PC-9 (cell line): Measurements from ENCODE around the gene SEC16B. TPM values are rescaled to one million over a fixed set of nuclear protein-coding genes. Genes with fewer than 3 reads are reported as not detected.

Experiments used
- BruUV-seq: library from RNA; stranded (reverse); fragments of 400-500 nt; replicated peaks from 2 replicates; lab custom pipeline; 2021; lab: Mats Ljungman, UMichigan
- CTCF ChIA-PET: fragments of 300-600 bp; sonication (Branson Sonifier 250); formaldehyde crosslinking; loops from one replicate; lab custom pipeline; 2022; ENCODE audit warnings: antibody characterized with exemption; lab: Charles Lee
- POLR2A ChIA-PET: fragments of 300-600 bp; sonication (Branson Sonifier 250); formaldehyde crosslinking; loops from one replicate; lab custom pipeline; 2022; ENCODE audit warnings: antibody characterized with exemption; ENCODE audit not compliant: unreplicated experiment; lab: Charles Lee
- DNase-seq, 2 experiments: peaks; one replicate each; pipeline versions ENCODE4 v3.0.0 to v3.0.0-alpha.2; 2015 to 2022; ENCODE audit warnings: mixed read lengths in 1 of 2
- H2AFZ ChIP-seq: fragments of 200-600 bp; sonication (generic); 2 replicates; pipeline ENCODE4 v1.8.1; 2017; ENCODE audit warnings: antibody characterized with exemption
- H3F3A ChIP-seq: fragments of 200-600 bp; sonication (generic); 2 replicates; pipeline ENCODE4 v1.8.1; 2017; ENCODE audit warnings: antibody characterized with exemption, mild to moderate bottlenecking, low read depth; ENCODE audit not compliant: insufficient read depth
- H3K27ac ChIP-seq: fragments of 200-600 bp; sonication (generic); 2 replicates; pipeline ENCODE4 v1.6.1; 2016; ENCODE audit warnings: mixed run types
- H3K27me3 ChIP-seq: fragments of 200-600 bp; sonication (generic); 2 replicates; pipeline ENCODE4 v1.6.1; 2016; ENCODE audit warnings: low read depth, mixed run types; ENCODE audit not compliant: insufficient read depth
- H3K36me3 ChIP-seq: fragments of 200-600 bp; sonication (generic); 2 replicates; pipeline ENCODE4 v1.6.1; 2016; ENCODE audit warnings: low read depth, mixed run types
- H3K4me1 ChIP-seq: fragments of 200-600 bp; sonication (generic); replicated peaks from 2 replicates; pipeline ENCODE4 v1.6.1; 2016; ENCODE audit warnings: mixed run types; ENCODE audit not compliant: insufficient read depth
- H3K4me2 ChIP-seq: fragments of 200-600 bp; sonication (generic); 2 replicates; pipeline ENCODE4 v1.6.1; 2017; ENCODE audit warnings: mixed run types
- H3K4me3 ChIP-seq: fragments of 200-600 bp; sonication (generic); 2 replicates; pipeline ENCODE4 v1.6.1; 2016; ENCODE audit warnings: mixed run types
- H3K79me2 ChIP-seq: fragments of 200-600 bp; sonication (generic); 2 replicates; pipeline ENCODE4 v1.6.1; 2017; ENCODE audit warnings: low read depth, mixed run types
- H3K9me2 ChIP-seq: fragments of 200-600 bp; sonication (generic); 2 replicates; pipeline ENCODE4 v1.8.1; 2017; ENCODE audit warnings: mild to moderate bottlenecking; ENCODE audit not compliant: insufficient read depth
- H3K9me3 ChIP-seq: fragments of 200-600 bp; sonication (generic); 2 replicates; pipeline ENCODE4 v1.8.1; 2016; ENCODE audit warnings: low read depth; ENCODE audit not compliant: insufficient read depth
- H4K20me1 ChIP-seq: fragments of 200-600 bp; sonication (generic); 2 replicates; pipeline ENCODE4 v1.8.1; 2017; ENCODE audit not compliant: insufficient read depth
- EZH2 ChIP-seq: fragments of 200-600 bp; sonication (generic); IDR thresholded peaks from 2 replicates; pipeline ENCODE4 v1.8.0; 2017; ENCODE audit warnings: antibody characterized with exemption, low read depth
- intact Hi-C: fragments of 100-400 bp; cut with micrococcal nuclease; formaldehyde crosslinking; loops from one replicate; pipeline ENCODE4 v1.10.0; 2022; ENCODE audit not compliant: unreplicated experiment
- total RNA-seq: library from RNA; stranded (reverse); gene quantifications from 2 replicates; pipeline ENCODE4 v1.2.3, GENCODE V29; 2021
- TF ChIP-seq, protein P1 (sequence below): fragments of 200-600 bp; sonication (generic); conservative IDR thresholded peaks from 2 replicates; pipeline ENCODE4 v1.6.1; 2017; ENCODE audit warnings: mixed run types, antibody characterized with exemption, mild to moderate bottlenecking, moderate library complexity

The SEC16B gene
- total RNA-seq, 1 experiment from 2014 or later: 2.0 TPM

DNA sequence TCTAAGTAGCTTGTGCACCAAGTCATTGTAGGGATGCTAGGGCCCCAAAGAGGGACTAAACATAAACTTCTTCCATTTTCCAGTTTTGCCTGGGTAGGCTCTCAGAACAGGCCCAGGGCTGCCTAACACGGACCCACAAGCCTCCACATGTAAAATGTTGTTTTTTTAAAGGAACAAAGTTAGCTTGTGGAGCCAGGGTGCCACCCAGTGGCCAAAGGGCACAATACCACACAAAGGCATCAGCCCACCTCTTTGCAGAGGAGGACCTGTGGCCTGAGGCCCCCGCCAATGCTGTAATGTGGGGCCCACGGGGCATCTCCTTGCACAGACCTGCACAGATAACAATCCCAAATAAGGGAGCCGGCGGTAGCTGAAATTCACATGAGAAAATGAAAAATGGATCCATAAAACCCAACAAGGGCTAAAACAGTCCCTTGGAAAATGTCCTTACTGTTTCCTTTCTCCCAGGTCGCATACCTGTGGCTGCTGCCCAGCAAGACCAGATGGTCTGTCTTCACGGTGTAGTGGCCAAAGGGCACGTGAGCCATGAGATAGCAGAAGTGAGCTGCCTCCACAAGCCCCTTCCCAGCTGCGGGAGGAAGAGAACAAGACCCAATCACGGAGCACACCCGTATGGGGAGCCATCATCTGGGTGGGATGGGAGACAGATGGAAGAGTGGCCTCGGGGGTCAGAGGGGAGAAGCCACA lies 23.8 kb downstream of the SEC16B start:
- no peaks in the 10 kb centered on the region for H3K9me3 ChIP-seq
- peak; percentile 38 to 57 for DNase-seq
- no peak overlapping the region for H2AFZ ChIP-seq
- no peaks in the 10 kb centered on the region for H4K20me1 ChIP-seq
- BruUV-seq: no TSS peak
- no peaks in the 10 kb centered on the region for H3K79me2 ChIP-seq
- ChIA-PET CTCF (no interaction called here), POLR2A (interaction anchor here (0.6 kb wide), 1 partner anchor 992 kb away, joined by 4 read pairs; no protein-coding TSS in a partner anchor)
- H3K27me3 ChIP-seq: no peaks in the 10 kb centered on the region; the same call in 1 of the 2 replicates
- no peaks in the 10 kb centered on the region for H3K36me3 ChIP-seq
- no peak for TF ChIP-seq EZH2
- TF ChIP-seq, protein P1, sequence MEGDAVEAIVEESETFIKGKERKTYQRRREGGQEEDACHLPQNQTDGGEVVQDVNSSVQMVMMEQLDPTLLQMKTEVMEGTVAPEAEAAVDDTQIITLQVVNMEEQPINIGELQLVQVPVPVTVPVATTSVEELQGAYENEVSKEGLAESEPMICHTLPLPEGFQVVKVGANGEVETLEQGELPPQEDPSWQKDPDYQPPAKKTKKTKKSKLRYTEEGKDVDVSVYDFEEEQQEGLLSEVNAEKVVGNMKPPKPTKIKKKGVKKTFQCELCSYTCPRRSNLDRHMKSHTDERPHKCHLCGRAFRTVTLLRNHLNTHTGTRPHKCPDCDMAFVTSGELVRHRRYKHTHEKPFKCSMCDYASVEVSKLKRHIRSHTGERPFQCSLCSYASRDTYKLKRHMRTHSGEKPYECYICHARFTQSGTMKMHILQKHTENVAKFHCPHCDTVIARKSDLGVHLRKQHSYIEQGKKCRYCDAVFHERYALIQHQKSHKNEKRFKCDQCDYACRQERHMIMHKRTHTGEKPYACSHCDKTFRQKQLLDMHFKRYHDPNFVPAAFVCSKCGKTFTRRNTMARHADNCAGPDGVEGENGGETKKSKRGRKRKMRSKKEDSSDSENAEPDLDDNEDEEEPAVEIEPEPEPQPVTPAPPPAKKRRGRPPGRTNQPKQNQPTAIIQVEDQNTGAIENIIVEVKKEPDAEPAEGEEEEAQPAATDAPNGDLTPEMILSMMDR: peak; percentile 87
- no peaks in the 10 kb centered on the region for H3K4me1 ChIP-seq
- H3K27ac ChIP-seq: no peak overlapping the region
- H3F3A ChIP-seq: no peaks in the 10 kb centered on the region
- H3K9me2 ChIP-seq: no peaks in the 10 kb centered on the region
- H3K4me3 ChIP-seq: no peak overlapping the region
- H3K4me2 ChIP-seq: no peak overlapping the region
- intact Hi-C loops: loop anchor here (5.0 to 10.0 kb wide), 5 partner anchors 161 to 1569 kb away; partner anchors contain the start of gene AXDND1

DNA sequence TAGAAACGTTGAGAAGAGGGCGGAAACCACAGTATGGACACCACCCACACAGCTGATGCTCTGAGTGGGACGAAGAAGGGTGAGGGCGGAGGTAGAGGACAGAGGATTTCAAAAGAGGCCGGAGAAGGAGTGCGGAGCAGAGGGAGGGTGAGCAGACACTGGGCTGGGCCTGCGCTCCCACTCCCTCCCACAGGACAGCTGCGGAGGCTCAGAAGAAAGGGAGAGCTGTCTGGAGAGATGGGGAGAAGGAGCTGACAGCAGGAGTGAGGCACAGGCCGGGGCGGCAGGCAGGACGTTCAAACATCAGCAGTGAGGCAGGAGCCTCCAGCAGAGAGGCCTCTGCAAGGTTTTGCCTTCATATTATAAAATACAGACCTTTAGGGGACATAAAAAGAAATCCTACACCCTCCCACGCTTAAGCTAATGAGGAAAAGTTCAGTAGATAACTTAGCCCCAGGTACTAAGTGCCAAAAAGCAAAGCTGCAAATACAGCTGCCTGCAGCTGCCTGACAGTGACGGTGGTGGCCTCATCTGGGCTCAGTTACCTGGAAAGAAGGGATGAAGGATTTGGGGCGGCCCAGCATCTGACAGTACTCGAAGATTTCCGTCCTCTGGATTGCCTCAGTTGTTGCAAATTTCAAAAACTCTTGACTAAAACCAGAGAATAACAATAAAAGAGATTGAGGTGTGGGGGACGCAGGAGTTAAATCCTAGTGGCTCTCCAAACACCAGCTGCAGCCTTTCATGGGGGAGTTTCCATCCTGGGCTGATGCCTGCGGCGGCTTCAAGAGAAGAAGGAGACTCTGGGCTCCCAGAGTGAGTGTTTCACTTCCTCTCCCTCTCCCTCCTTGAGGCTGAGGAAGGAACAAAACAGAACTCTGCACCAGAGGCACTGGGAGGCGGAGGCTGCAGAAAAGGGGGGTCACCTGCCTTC lies 25.6 kb downstream of the SEC16B start:
- no peak overlapping the region for H3K27ac ChIP-seq
- H3K9me3 ChIP-seq: no peaks in the 10 kb centered on the region
- CTCF ChIA-PET: no interaction called here
- H3K9me2 ChIP-seq: no peaks in the 10 kb centered on the region
- no peaks in the 10 kb centered on the region for H3F3A ChIP-seq
- H3K4me1 ChIP-seq: no peaks in the 10 kb centered on the region
- H3K4me3 ChIP-seq: no peak overlapping the region
- TF ChIP-seq, protein P1: no peak
- no peak for TF ChIP-seq EZH2
- H3K79me2 ChIP-seq: no peaks in the 10 kb centered on the region
- H2AFZ ChIP-seq: no peak overlapping the region
- no peaks in the 10 kb centered on the region for H3K36me3 ChIP-seq
- intact Hi-C loops: loop anchor here (10.0 kb wide), 2 partner anchors 159 to 561 kb away; no protein-coding TSS in a partner anchor
- no peak for DNase-seq
- no peaks in the 10 kb centered on the region; the same call in 1 of the 2 replicates for H3K27me3 ChIP-seq
- POLR2A ChIA-PET: no interaction called here
- no peak overlapping the region for H3K4me2 ChIP-seq
- BruUV-seq: no TSS peak
- no peaks in the 10 kb centered on the region for H4K20me1 ChIP-seq

DNA sequence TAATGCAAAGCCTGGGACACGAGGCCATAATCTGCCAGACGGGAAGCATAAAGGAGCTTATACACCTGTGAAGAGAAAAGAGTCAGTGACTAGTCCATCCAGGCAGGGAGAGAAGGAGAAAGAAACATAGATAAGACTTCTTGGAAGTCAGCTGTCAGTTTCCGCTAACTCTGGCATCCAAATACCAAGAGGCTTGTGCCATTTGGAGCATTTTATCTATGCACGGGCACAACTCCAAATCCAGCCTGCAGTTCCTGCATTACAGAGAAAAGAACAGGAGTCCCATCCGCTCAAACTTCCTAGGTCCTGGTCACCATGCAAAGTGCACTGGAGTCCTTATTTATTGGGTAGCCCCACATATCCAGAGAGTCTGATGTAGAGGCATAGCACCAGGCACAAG lies 27.9 kb downstream of the SEC16B start:
- H3K9me2 ChIP-seq: no peaks in the 10 kb centered on the region
- POLR2A ChIA-PET: no interaction called here
- no peak for TF ChIP-seq EZH2
- TF ChIP-seq, protein P1: no peak
- no peaks in the 10 kb centered on the region for H3K79me2 ChIP-seq
- H3K27me3 ChIP-seq: no peaks in the 10 kb centered on the region; the same call in 1 of the 2 replicates
- DNase-seq: no peak
- H3F3A ChIP-seq: no peaks in the 10 kb centered on the region
- no peak overlapping the region for H3K27ac ChIP-seq
- no peak overlapping the region for H3K4me3 ChIP-seq
- no peaks in the 10 kb centered on the region for H3K4me1 ChIP-seq
- no TSS peak for BruUV-seq
- CTCF ChIA-PET: no interaction called here
- H4K20me1 ChIP-seq: no peaks in the 10 kb centered on the region
- H3K9me3 ChIP-seq: no peaks in the 10 kb centered on the region; the same call in 1 of the 2 replicates
- H3K4me2 ChIP-seq: no peak overlapping the region
- H2AFZ ChIP-seq: no peak overlapping the region
- no peaks in the 10 kb centered on the region for H3K36me3 ChIP-seq
- intact Hi-C loops: loop anchor here (10.0 kb wide), 2 partner anchors 157 to 563 kb away; no protein-coding TSS in a partner anchor
